ENCODE measurements around the gene ASPSCR1. TPM values are rescaled to one million over a fixed set of nuclear protein-coding genes. Genes with fewer than 3 reads are reported as not detected.

ASPSCR1 gene
- total and polyA plus RNA-seq, 10 of the 15 experiments (the other 5 are each of a cell fraction or from before 2014, with no cell fraction given), result 1.5 to 48.4 (median 25.4) TPM

- 30% methylated on average over 35 of the region's 41 CpGs for WGBS (ENCODE audit: insufficient coverage, insufficient replicate concordance, low lambda C conversion rate, missing lambda C conversion rate)
Measured at GRCh38 chr17:81966343-81967243, 10.8 kb upstream of the ASPSCR1 start.

More at GRCh38 chr17:81966343-81967243, 10.8 kb upstream of the ASPSCR1 start:
- Histone ChIP-seq H3K36me3 (ENCODE audit: control insufficient read depth in 2 of 2, insufficient read depth in 2 of 2, low read length in 1 of 2) (no peaks in the 10 kb centered on the region), H3K4me2 (ENCODE audit: control insufficient read depth, insufficient read depth) (peak overlapping the region; percentile 49; the same call in 1 of the 2 replicates), H3K4me1 (ENCODE audit: control insufficient read depth, insufficient read depth, low read length) (peaks cover 18% of the 10 kb centered on the region), H3K9me3 (replicated peaks; ENCODE audit: control insufficient read depth, insufficient read depth, low read length) (no peaks in the 10 kb centered on the region), H3K9ac (ENCODE audit: control insufficient read depth, insufficient read depth, low read length) (no peak overlapping the region), H3K79me2 (ENCODE audit: control insufficient read depth, insufficient read depth, low read length) (no peaks in the 10 kb centered on the region), H3K4me3 (no peak overlapping the region), H2AFZ (ENCODE audit: control insufficient read depth, low read depth, low read length) (peak overlapping the region; percentile 5; the same call in 1 of the 2 replicates), H3K27ac (ENCODE audit: control insufficient read depth, insufficient read depth) (no peak overlapping the region), H4K20me1 (ENCODE audit: control insufficient read depth, insufficient read depth) (no peaks in the 10 kb centered on the region), H3K27me3 (replicated peaks in 1 of 2; ENCODE audit: control insufficient read depth in 2 of 2, insufficient read depth in 2 of 2, low read length in 1 of 2) (peaks cover 4 to 9% of the 10 kb centered on the region in 2 experiments)
- CTCF ChIA-PET, result interaction anchor here (0.7 to 2.9 kb wide), 3 partner anchors 7 to 55 kb away, joined by 3 to 28 read pairs (median 4); partner anchors contain the start of genes CENPX and LRRC45
- intact Hi-C loops (cut with micrococcal nuclease; ENCODE audit: unreplicated experiment) (loop anchor here (5.0 kb wide), 1 partner anchor 39 kb away; the partner anchor contains the start of gene MAFG), in situ Hi-C loops (cut with MboI) (no loop called here)
- POLR2A ChIA-PET, result interaction anchor here (0.6 to 2.3 kb wide), 8 partner anchors 10 to 254 kb away, joined by 3 to 18 read pairs (median 3); partner anchors contain the start of genes ASPSCR1, DCXR, FASN and SLC25A10
- no TSS peak for BruUV-seq (replicated peaks)
- ATAC-seq (peak; percentile 39), DNase-seq (ENCODE audit: low read depth, low spot score) (no peak), FAIRE-seq (no peak)
- TF ChIP-seq TCF3 (IDR thresholded peaks at IDR 0.05; ENCODE audit: borderline replicate concordance, insufficient read depth, low read depth, low read length), result peak; percentile 98
- TF ChIP-seq TCF12 (IDR thresholded peaks at IDR 0.05; ENCODE audit: low read depth, low read length), result peak; percentile 93
- peak; percentile 26; the same call in 1 of the 2 replicates for TF ChIP-seq GATAD2B (conservative IDR thresholded peaks at IDR 0.05; ENCODE audit: low read depth)
- no peak for TF ChIP-seq SREBF2 (IDR thresholded peaks at IDR 0.05; ENCODE audit: low read length)
- no peak for TF ChIP-seq BCL11A (IDR thresholded peaks at IDR 0.05; ENCODE audit: low read depth, low read length)
- TF ChIP-seq CHD2 (IDR thresholded peaks at IDR 0.05; ENCODE audit: borderline replicate concordance, low read depth, low read length), result no peak
- peak; percentile 2; the same call in 1 of the 2 replicates for TF ChIP-seq SPI1 (IDR thresholded peaks at IDR 0.05; ENCODE audit: borderline replicate concordance, insufficient read depth, low read depth, low read length)
- no peak for TF ChIP-seq HDAC2 (IDR thresholded peaks at IDR 0.05)
- SMC1A ChIA-PET (ENCODE audit: uncharacterized antibody, unreplicated experiment), result interaction anchor here (1.2 to 2.0 kb wide), 2 partner anchors 55 to 71 kb away, joined by 7 to 9 read pairs; partner anchors contain the start of gene DCXR
- RAD21 ChIA-PET (ENCODE audit: unreplicated experiment), result interaction anchor here (1.1 to 1.9 kb wide), 2 partner anchors 37 to 56 kb away, joined by 4 to 12 read pairs; partner anchors contain the start of genes CENPX and LRRC45
